ENCODE data around the gene AKNA.

GRCh38 chr9:114383521-114384231 lies 4.1 kb downstream of the AKNA start:
- TF ChIP-seq CTCF (IDR thresholded peaks at IDR 0.05) (no peak), POLR2A (IDR thresholded peaks at IDR 0.05) (no peak), POLR2AphosphoS5 (IDR thresholded peaks at IDR 0.05; ENCODE audit: insufficient read depth in 1 of 2, low read depth in 1 of 2) (no peak)

Data from vagina (tissue), 2 donors.